Ishikawa (cell line): ENCODE data around the gene GTF2IRD1.

Experiments
- CREB1 ChIP-seq: IDR thresholded peaks from 2 replicates; pipeline ENCODE4 v1.6.1; 2012; ENCODE audit warnings: low read depth
- EP300 ChIP-seq: IDR thresholded peaks from 2 replicates; pipeline ENCODE4 v1.6.1; 2012; ENCODE audit warnings: borderline replicate concordance
- RAD21 ChIP-seq: IDR thresholded peaks from 2 replicates; pipeline ENCODE4 v1.6.1; 2012; ENCODE audit warnings: low read depth
- YY1 ChIP-seq: IDR thresholded peaks from 2 replicates; pipeline ENCODE4 v1.6.1; 2012; ENCODE audit warnings: low read depth
- TF ChIP-seq, protein P1 (sequence below): IDR thresholded peaks from 2 replicates; pipeline ENCODE4 v1.6.1; 2012

DNA sequence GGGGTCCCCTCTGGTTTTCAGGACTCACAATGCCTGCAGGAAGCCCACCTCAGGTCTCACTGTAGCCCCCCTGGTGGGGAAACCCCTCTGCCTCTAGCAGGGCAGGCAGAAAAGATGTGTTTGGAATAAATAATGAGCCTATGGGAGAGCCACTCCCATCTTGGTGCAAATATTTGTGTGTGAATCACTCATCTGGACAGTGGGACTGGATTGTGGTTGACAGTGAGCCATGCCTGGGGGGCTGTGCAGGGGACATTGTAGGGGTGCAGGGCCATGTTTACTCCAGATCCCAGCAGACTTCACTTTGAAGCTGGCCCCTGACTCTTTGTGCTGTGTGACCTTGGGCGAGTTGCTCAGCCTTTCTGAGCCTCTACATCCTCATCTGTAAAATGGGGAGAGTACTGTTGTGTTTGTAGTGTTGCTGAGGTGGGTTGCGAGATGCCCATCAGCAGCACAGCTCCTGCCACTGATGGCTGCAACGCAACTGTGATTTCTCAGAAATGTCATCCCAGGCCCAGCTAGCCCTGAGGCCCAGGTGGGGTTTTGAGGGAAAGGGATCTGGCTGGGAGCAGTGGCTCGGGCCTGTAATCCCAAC, 20.7 kb downstream of the GTF2IRD1 start:
- TF ChIP-seq EP300 (no peak), YY1 (no peak), CREB1 (no peak), RAD21 (no peak)
- TF ChIP-seq, protein P1, sequence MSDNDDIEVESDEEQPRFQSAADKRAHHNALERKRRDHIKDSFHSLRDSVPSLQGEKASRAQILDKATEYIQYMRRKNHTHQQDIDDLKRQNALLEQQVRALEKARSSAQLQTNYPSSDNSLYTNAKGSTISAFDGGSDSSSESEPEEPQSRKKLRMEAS = no peak
